SK-N-MC (cell line): ENCODE results near the gene PHOSPHO1.

ENCODE experiments used
- DNase-seq: peaks from one replicate; pipeline ENCODE4 v3.0.0-alpha.2; 2011; ENCODE audit warnings: low read depth, low spot score
- H3K27ac ChIP-seq: fragments of 200-600 bp; sonication (generic); 2 replicates; pipeline ENCODE4 v1.5.1; 2016; ENCODE audit warnings: mixed run types
- H3K36me3 ChIP-seq: fragments of 200-600 bp; sonication (generic); 2 replicates; pipeline ENCODE4 v1.6.1; 2017; ENCODE audit warnings: antibody characterized with exemption, low read length, mixed read lengths; ENCODE audit not compliant: insufficient read depth
- H3K4me3 ChIP-seq: fragments of 200-600 bp; sonication (generic); 2 replicates; pipeline ENCODE4 v1.5.1; 2016
- H3K9ac ChIP-seq: fragments of 200-600 bp; sonication (generic); 2 replicates; pipeline ENCODE4 v1.8.0; 2017; ENCODE audit warnings: mixed run types, mixed read lengths; ENCODE audit not compliant: insufficient read length
- H3K9me3 ChIP-seq: fragments of 200-600 bp; sonication (generic); 2 replicates; pipeline ENCODE4 v1.6.1; 2017; ENCODE audit warnings: low read depth, mild to moderate bottlenecking, antibody characterized with exemption, low read length, moderate library complexity, mixed read lengths
- EZH2 ChIP-seq: fragments of 200-600 bp; sonication (generic); IDR thresholded peaks from one replicate; pipeline ENCODE4 v1.6.1; 2017; ENCODE audit warnings: antibody characterized with exemption
- FOXP2 ChIP-seq: optimal IDR thresholded peaks from 2 replicates; pipeline ENCODE3; 2011; ENCODE audit warnings: mild to moderate bottlenecking, moderate library complexity; ENCODE audit not compliant: insufficient read depth; ENCODE audit errors: extremely low read length, control extremely low read depth
- POLR2AphosphoS5 ChIP-seq: IDR thresholded peaks from 2 replicates; pipeline ENCODE4 v1.6.1; 2012; ENCODE audit warnings: mild to moderate bottlenecking, low read depth, low read length, borderline replicate concordance

PHOSPHO1 gene

GRCh38 chr17:49201481-49201927 lies 29.1 kb downstream of the PHOSPHO1 start:
- no peak for DNase-seq

GRCh38 chr17:49200423-49201083 lies 30.0 kb downstream of the PHOSPHO1 start:
- Histone ChIP-seq H3K4me3 (no peak overlapping the region), H3K36me3 (no peaks in the 10 kb centered on the region), H3K9ac (no peak overlapping the region), H3K27ac (no peak overlapping the region), H3K9me3 (no peaks in the 10 kb centered on the region)
- TF ChIP-seq POLR2AphosphoS5: no peak
- no peak for TF ChIP-seq FOXP2
- no peak for TF ChIP-seq EZH2
- no peak for DNase-seq

More at GRCh38 chr17:49201481-49201927, 29.1 kb downstream of the PHOSPHO1 start:
- Histone ChIP-seq H3K9ac (no peak overlapping the region), H3K36me3 (no peaks in the 10 kb centered on the region), H3K4me3 (no peak overlapping the region), H3K9me3 (no peaks in the 10 kb centered on the region), H3K27ac (no peak overlapping the region)
- TF ChIP-seq EZH2 (no peak), POLR2AphosphoS5 (no peak), FOXP2 (no peak)

- no peak for DNase-seq
- H3K27ac ChIP-seq: no peak overlapping the region
- H3K9me3 ChIP-seq: no peaks in the 10 kb centered on the region
- no peak overlapping the region for H3K4me3 ChIP-seq
- TF ChIP-seq FOXP2 (no peak), EZH2 (no peak), POLR2AphosphoS5 (no peak)
- no peaks in the 10 kb centered on the region for H3K36me3 ChIP-seq
- no peak overlapping the region for H3K9ac ChIP-seq
Measured at GRCh38 chr17:49198211-49198610, 32.4 kb downstream of the PHOSPHO1 start.

- H3K4me3 ChIP-seq: no peak overlapping the region
- no peaks in the 10 kb centered on the region for H3K9me3 ChIP-seq
- no peak overlapping the region; the same call in 1 of the 2 replicates for H3K27ac ChIP-seq
- TF ChIP-seq EZH2: no peak
- TF ChIP-seq POLR2AphosphoS5: no peak
- no peak for TF ChIP-seq FOXP2
- no peak overlapping the region for H3K9ac ChIP-seq
- no peaks in the 10 kb centered on the region for H3K36me3 ChIP-seq
- no peak for DNase-seq
Measured at GRCh38 chr17:49197346-49197998, 33.1 kb downstream of the PHOSPHO1 start.

- H3K36me3 ChIP-seq: no peaks in the 10 kb centered on the region
- no peak overlapping the region for H3K9ac ChIP-seq
- peak overlapping the region; percentile 60 for H3K27ac ChIP-seq
- TF ChIP-seq EZH2 (no peak), FOXP2 (no peak), POLR2AphosphoS5 (no peak)
- DNase-seq: no peak
- H3K9me3 ChIP-seq: no peaks in the 10 kb centered on the region
- H3K4me3 ChIP-seq: no peak overlapping the region
Measured at GRCh38 chr17:49196520-49196919, 34.1 kb downstream of the PHOSPHO1 start.

GRCh38 chr17:49195751-49196150 lies 34.8 kb downstream of the PHOSPHO1 start:
- Histone ChIP-seq H3K4me3 (no peak overlapping the region), H3K9ac (no peak overlapping the region), H3K27ac (no peak overlapping the region), H3K36me3 (no peaks in the 10 kb centered on the region), H3K9me3 (no peaks in the 10 kb centered on the region)
- DNase-seq: no peak
- no peak for TF ChIP-seq FOXP2
- no peak for TF ChIP-seq EZH2
- TF ChIP-seq POLR2AphosphoS5: no peak

GRCh38 chr17:49194297-49194607 lies 36.3 kb downstream of the PHOSPHO1 start:
- no peak for TF ChIP-seq FOXP2
- TF ChIP-seq POLR2AphosphoS5: no peak
- H3K9ac ChIP-seq: no peak overlapping the region
- H3K27ac ChIP-seq: peak overlapping the region; percentile 51; the same call in 1 of the 2 replicates
- no peak for DNase-seq
- no peaks in the 10 kb centered on the region for H3K36me3 ChIP-seq
- peak overlapping the region; percentile 99; the same call in 1 of the 2 replicates for H3K4me3 ChIP-seq
- no peaks in the 10 kb centered on the region for H3K9me3 ChIP-seq

- H3K4me3 ChIP-seq: peak overlapping the region; percentile 99
- H3K9ac ChIP-seq: peak overlapping the region; percentile 65
- peak overlapping the region; percentile 99; the same call in 1 of the 2 replicates for H3K27ac ChIP-seq
- no peak for DNase-seq
- H3K9me3 ChIP-seq: no peaks in the 10 kb centered on the region
- TF ChIP-seq FOXP2 (no peak), POLR2AphosphoS5 (peak; percentile 58)
- H3K36me3 ChIP-seq: no peaks in the 10 kb centered on the region
Measured at GRCh38 chr17:49193513-49194296, 36.9 kb downstream of the PHOSPHO1 start.
